ENCODE results near the gene ISL1.

The ISL1 gene

DNA sequence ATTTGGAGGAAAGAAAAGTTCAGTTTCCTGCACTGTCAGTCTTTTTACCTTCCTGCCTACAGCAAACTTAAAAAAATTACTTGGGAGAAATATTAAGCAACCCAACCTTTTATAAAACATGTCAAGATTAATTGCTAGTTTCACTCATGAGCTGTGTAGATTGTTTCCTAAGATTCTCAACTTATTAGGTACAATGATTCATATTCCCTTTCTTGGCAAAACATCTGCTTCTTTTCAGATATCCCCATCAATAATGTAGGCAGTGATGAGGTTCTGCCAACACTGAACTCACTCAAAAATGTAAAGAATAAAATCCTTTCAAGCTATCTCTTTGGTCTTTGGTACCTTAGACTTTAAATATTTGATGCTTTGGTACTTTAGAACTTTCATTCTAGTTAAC is 56.0 kb downstream of the ISL1 start:
- DNase-seq (ENCODE audit: insufficient read length, low spot score): no peak
- FAIRE-seq: no peak

Data from HTR-8/SVneo (cell line).